Measurements from ENCODE around the gene CDH12. TPM values are rescaled to one million over a fixed set of nuclear protein-coding genes. Genes with fewer than 3 reads are reported as not detected.

Gene CDH12
- total RNA-seq, 2 experiments from 2014 or later = not detected

- H3K36me3 Mint-ChIP-seq (ENCODE audit: low read depth) = no peaks in the 10 kb centered on the region
- no peak overlapping the region for H3K4me3 Mint-ChIP-seq
- no peak overlapping the region for H3K27ac Mint-ChIP-seq
- no peak for DNase-seq
- H3K27me3 Mint-ChIP-seq = no peaks in the 10 kb centered on the region
- H3K9me3 Mint-ChIP-seq = no peaks in the 10 kb centered on the region
- ChIA-PET POLR2A (no interaction called here), CTCF (no interaction called here)
- H3K4me1 Mint-ChIP-seq = no peaks in the 10 kb centered on the region
Measured at GRCh38 chr5:21910731-21911130, 942.4 kb downstream of the CDH12 start.

GRCh38 chr5:21895766-21896350 lies 957.3 kb downstream of the CDH12 start:
- peaks cover 7% of the 10 kb centered on the region for H3K9me3 Mint-ChIP-seq
- CTCF ChIA-PET = no interaction called here

GRCh38 chr5:21893161-21893560 lies 960.0 kb downstream of the CDH12 start:
- ChIA-PET CTCF (no interaction called here), POLR2A (no interaction called here)
- H3K27ac Mint-ChIP-seq = no peak overlapping the region
- H3K4me3 Mint-ChIP-seq = no peak overlapping the region
- no peaks in the 10 kb centered on the region for H3K27me3 Mint-ChIP-seq
- H3K4me1 Mint-ChIP-seq = no peaks in the 10 kb centered on the region
- DNase-seq = no peak
- H3K9me3 Mint-ChIP-seq = peaks cover 10% of the 10 kb centered on the region
- no peaks in the 10 kb centered on the region for H3K36me3 Mint-ChIP-seq (ENCODE audit: low read depth)

More at GRCh38 chr5:21895766-21896350, 957.3 kb downstream of the CDH12 start:
- DNase-seq = no peak
- Mint-ChIP-seq H3K27me3 (no peaks in the 10 kb centered on the region), H3K4me3 (no peak overlapping the region), H3K4me1 (no peaks in the 10 kb centered on the region), H3K36me3 (ENCODE audit: low read depth) (no peaks in the 10 kb centered on the region), H3K27ac (no peak overlapping the region)
- POLR2A ChIA-PET = no interaction called here

- CTCF ChIA-PET = no interaction called here
- H3K4me3 Mint-ChIP-seq = no peak overlapping the region
Measured at GRCh38 chr5:21889581-21889980, 963.6 kb downstream of the CDH12 start.

GRCh38 chr5:21882074-21882745 lies 970.9 kb downstream of the CDH12 start:
- no peaks in the 10 kb centered on the region for H3K27me3 Mint-ChIP-seq
- CTCF ChIA-PET = no interaction called here
- H3K27ac Mint-ChIP-seq = no peak overlapping the region
- no peaks in the 10 kb centered on the region for H3K9me3 Mint-ChIP-seq
- no peaks in the 10 kb centered on the region for H3K4me1 Mint-ChIP-seq
- no peak overlapping the region for H3K4me3 Mint-ChIP-seq
- H3K36me3 Mint-ChIP-seq (ENCODE audit: low read depth) = no peaks in the 10 kb centered on the region
- POLR2A ChIA-PET = no interaction called here
- no peak for DNase-seq

More at GRCh38 chr5:21889581-21889980, 963.6 kb downstream of the CDH12 start:
- Mint-ChIP-seq H3K4me1 (no peaks in the 10 kb centered on the region), H3K27me3 (no peaks in the 10 kb centered on the region), H3K36me3 (ENCODE audit: low read depth) (no peaks in the 10 kb centered on the region), H3K27ac (no peak overlapping the region), H3K9me3 (peaks cover 6% of the 10 kb centered on the region)
- POLR2A ChIA-PET = no interaction called here
- no peak for DNase-seq

- ChIA-PET POLR2A (no interaction called here), CTCF (no interaction called here)
- H3K27me3 Mint-ChIP-seq = no peaks in the 10 kb centered on the region
- H3K4me1 Mint-ChIP-seq = no peaks in the 10 kb centered on the region
- H3K4me3 Mint-ChIP-seq = no peak overlapping the region
- H3K9me3 Mint-ChIP-seq = peaks cover 3% of the 10 kb centered on the region
- no peak for DNase-seq
- no peak overlapping the region for H3K27ac Mint-ChIP-seq
- no peaks in the 10 kb centered on the region for H3K36me3 Mint-ChIP-seq (ENCODE audit: low read depth)
Measured at GRCh38 chr5:21880164-21880563, 973.0 kb downstream of the CDH12 start.

- H3K4me1 Mint-ChIP-seq = no peaks in the 10 kb centered on the region
- H3K9me3 Mint-ChIP-seq = peaks cover 10% of the 10 kb centered on the region
- ChIA-PET POLR2A (no interaction called here), CTCF (no interaction called here)
- H3K27me3 Mint-ChIP-seq = no peaks in the 10 kb centered on the region
- H3K27ac Mint-ChIP-seq = no peak overlapping the region
- DNase-seq = no peak
- H3K4me3 Mint-ChIP-seq = no peak overlapping the region
- no peaks in the 10 kb centered on the region for H3K36me3 Mint-ChIP-seq (ENCODE audit: low read depth)
Measured at GRCh38 chr5:21862986-21863385, 990.2 kb downstream of the CDH12 start.

GRCh38 chr5:21858441-21858840 lies 994.7 kb downstream of the CDH12 start:
- Mint-ChIP-seq H3K9me3 (peaks cover 2% of the 10 kb centered on the region), H3K27me3 (no peaks in the 10 kb centered on the region), H3K4me1 (no peaks in the 10 kb centered on the region), H3K36me3 (ENCODE audit: low read depth) (no peaks in the 10 kb centered on the region), H3K4me3 (no peak overlapping the region), H3K27ac (no peak overlapping the region)
- ChIA-PET CTCF (no interaction called here), POLR2A (no interaction called here)
- DNase-seq = no peak

GRCh38 chr5:21856987-21857386 lies 996.2 kb downstream of the CDH12 start:
- H3K36me3 Mint-ChIP-seq (ENCODE audit: low read depth) = no peaks in the 10 kb centered on the region
- peaks cover 2% of the 10 kb centered on the region for H3K9me3 Mint-ChIP-seq
- no peak overlapping the region for H3K27ac Mint-ChIP-seq
- H3K4me1 Mint-ChIP-seq = no peaks in the 10 kb centered on the region
- H3K4me3 Mint-ChIP-seq = no peak overlapping the region
- H3K27me3 Mint-ChIP-seq = no peaks in the 10 kb centered on the region
- CTCF ChIA-PET = no interaction called here
- no peak for DNase-seq
- POLR2A ChIA-PET = no interaction called here

GRCh38 chr5:21847300-21847699 lies 1005.8 kb downstream of the CDH12 start:
- CTCF ChIA-PET = no interaction called here
- Mint-ChIP-seq H3K27ac (no peak overlapping the region), H3K4me1 (no peaks in the 10 kb centered on the region), H3K36me3 (ENCODE audit: low read depth) (no peaks in the 10 kb centered on the region), H3K4me3 (no peak overlapping the region), H3K9me3 (no peaks in the 10 kb centered on the region), H3K27me3 (no peaks in the 10 kb centered on the region)
- POLR2A ChIA-PET = no interaction called here
- no peak for DNase-seq

GRCh38 chr5:21844960-21845359 lies 1008.2 kb downstream of the CDH12 start:
- DNase-seq = no peak
- CTCF ChIA-PET = no interaction called here
- POLR2A ChIA-PET = no interaction called here
- H3K4me3 Mint-ChIP-seq = no peak overlapping the region
- H3K9me3 Mint-ChIP-seq = no peaks in the 10 kb centered on the region
- H3K27me3 Mint-ChIP-seq = no peaks in the 10 kb centered on the region
- H3K36me3 Mint-ChIP-seq (ENCODE audit: low read depth) = no peaks in the 10 kb centered on the region
- no peak overlapping the region for H3K27ac Mint-ChIP-seq
- H3K4me1 Mint-ChIP-seq = no peaks in the 10 kb centered on the region

- Mint-ChIP-seq H3K4me1 (no peaks in the 10 kb centered on the region), H3K27ac (no peak overlapping the region), H3K4me3 (no peak overlapping the region), H3K27me3 (no peaks in the 10 kb centered on the region), H3K36me3 (ENCODE audit: low read depth) (no peaks in the 10 kb centered on the region), H3K9me3 (peaks cover 11% of the 10 kb centered on the region)
- ChIA-PET POLR2A (no interaction called here), CTCF (no interaction called here)
- no peak for DNase-seq
Measured at GRCh38 chr5:21834863-21835262, 1018.3 kb downstream of the CDH12 start.

- ChIA-PET CTCF (no interaction called here), POLR2A (no interaction called here)
- Mint-ChIP-seq H3K27ac (no peak overlapping the region), H3K36me3 (ENCODE audit: low read depth) (no peaks in the 10 kb centered on the region), H3K4me3 (no peak overlapping the region), H3K9me3 (peaks cover 4% of the 10 kb centered on the region), H3K27me3 (no peaks in the 10 kb centered on the region), H3K4me1 (no peaks in the 10 kb centered on the region)
- no peak for DNase-seq
Measured at GRCh38 chr5:21831145-21831787, 1021.9 kb downstream of the CDH12 start.

- H3K9me3 Mint-ChIP-seq = peaks cover 5% of the 10 kb centered on the region
- no peak for DNase-seq
- no peaks in the 10 kb centered on the region for H3K27me3 Mint-ChIP-seq
- no peak overlapping the region for H3K4me3 Mint-ChIP-seq
- H3K27ac Mint-ChIP-seq = no peak overlapping the region
- no peaks in the 10 kb centered on the region for H3K4me1 Mint-ChIP-seq
- ChIA-PET POLR2A (no interaction called here), CTCF (no interaction called here)
- no peaks in the 10 kb centered on the region for H3K36me3 Mint-ChIP-seq (ENCODE audit: low read depth)
Measured at GRCh38 chr5:21826884-21827283, 1026.3 kb downstream of the CDH12 start.

All from activated CD4-positive, alpha-beta memory T cell treated with anti-CD3 and anti-CD28 coated beads, Interleukin-2, amount 10 ng/mL, durations not matched to agents 7 days and 5 days (primary cell).